Caco-2 (cell line): Measurements from ENCODE around the gene SORCS2. TPM values are rescaled to one million over a fixed set of nuclear protein-coding genes. Genes with fewer than 3 reads are reported as not detected.

Source experiments
- BruUV-seq: library from RNA; stranded (reverse); fragments of 400-500 nt; replicated peaks from 2 replicates; lab custom pipeline; 2021; lab: Mats Ljungman, UMichigan
- CTCF ChIA-PET: fragments of 300-600 bp; sonication (Branson Sonifier 250); formaldehyde crosslinking; loops from one replicate; lab custom pipeline; 2022; ENCODE audit warnings: antibody characterized with exemption; lab: Charles Lee
- POLR2A ChIA-PET: fragments of 300-600 bp; sonication (Branson Sonifier 250); formaldehyde crosslinking; loops from one replicate; lab custom pipeline; 2022; ENCODE audit warnings: antibody characterized with exemption; lab: Charles Lee
- DNase-seq, 2 experiments: peaks; one replicate each; pipeline versions ENCODE4 v3.0.0 to v3.0.0-alpha.2; 2020 to 2022
- H3K27me3 ChIP-seq: replicated peaks from 2 replicates; pipeline ENCODE4 v1.6.0; 2011; ENCODE audit warnings: low read length; ENCODE audit not compliant: control insufficient read depth, insufficient read depth
- H3K36me3 ChIP-seq: 2 replicates; pipeline ENCODE4 v1.5.1; 2011; ENCODE audit warnings: low read length; ENCODE audit not compliant: control insufficient read depth, insufficient read depth
- H3K4me1 ChIP-seq: fragments of 250-450 bp; sonication (Bioruptor Pico); 2 replicates; pipeline ENCODE4 v1.5.1; 2020; ENCODE audit warnings: mild to moderate bottlenecking
- H3K4me3 ChIP-seq: 2 replicates; pipeline ENCODE4 v1.5.1; 2011; ENCODE audit warnings: low read depth, mild to moderate bottlenecking, control low read depth, low read length
- H3K9me3 ChIP-seq: fragments of 250-450 bp; sonication (Bioruptor Pico); 2 replicates; pipeline ENCODE4 v1.5.1; 2020; ENCODE audit warnings: mild to moderate bottlenecking, moderate library complexity
- H3K27ac Mint-ChIP-seq: one replicate; pipeline ENCODE4 v1.8.0; 2022; ENCODE audit warnings: mixed read lengths; ENCODE audit not compliant: unreplicated experiment
- H3K27me3 Mint-ChIP-seq: one replicate; pipeline ENCODE4 v1.8.0; 2022; ENCODE audit warnings: mixed read lengths; ENCODE audit not compliant: insufficient read depth, unreplicated experiment
- H3K36me3 Mint-ChIP-seq: one replicate; pipeline ENCODE4 v1.8.0; 2022; ENCODE audit warnings: mild to moderate bottlenecking, mixed read lengths; ENCODE audit not compliant: insufficient read depth, unreplicated experiment
- H3K4me1 Mint-ChIP-seq: one replicate; pipeline ENCODE4 v1.8.0; 2022; ENCODE audit warnings: low read depth, mixed read lengths; ENCODE audit not compliant: unreplicated experiment
- H3K4me3 Mint-ChIP-seq: one replicate; pipeline ENCODE4 v1.8.0; 2022; ENCODE audit warnings: mild to moderate bottlenecking, moderate library complexity, mixed read lengths; ENCODE audit not compliant: unreplicated experiment
- H3K9me3 Mint-ChIP-seq: one replicate; pipeline ENCODE4 v1.8.0; 2022; ENCODE audit warnings: mixed read lengths; ENCODE audit not compliant: unreplicated experiment
- CTCF ChIP-seq, 2 experiments: fragments of 200-600 bp in 1 of 2; IDR thresholded peaks; 1 replicate in 1 of 2; 2 replicates in 1 of 2; pipeline versions ENCODE4 v1.5.1 to v1.8.0; 2011 to 2022; ENCODE audit warnings: antibody characterized with exemption in 1 of 2, control low read depth in 1 of 2, inconsistent platforms in 1 of 2, low read depth in 1 of 2, low read length in 1 of 2, mild to moderate bottlenecking in 1 of 2, moderate library complexity in 1 of 2; ENCODE audit not compliant: insufficient read depth in 1 of 2, severe bottlenecking in 1 of 2, unreplicated experiment in 1 of 2
- intact Hi-C: fragments of 100-400 bp; cut with micrococcal nuclease; formaldehyde crosslinking; loops from one replicate; pipeline ENCODE4 v1.10.0; 2022; ENCODE audit not compliant: unreplicated experiment
- total RNA-seq: library from RNA; stranded (reverse); gene quantifications from 2 replicates; pipeline ENCODE4 v1.2.3, GENCODE V29; 2022

Gene SORCS2
- total RNA-seq, 1 experiment from 2014 or later = 1.6 TPM

- intact Hi-C loops = no loop called here
- Mint-ChIP-seq H3K9me3 (no peaks in the 10 kb centered on the region), H3K36me3 (no peaks in the 10 kb centered on the region), H3K4me3 (no peak overlapping the region), H3K4me1 (peaks cover 7% of the 10 kb centered on the region), H3K27me3 (peaks cover 4% of the 10 kb centered on the region), H3K27ac (no peak overlapping the region)
- H3K4me1 ChIP-seq = peaks cover 14% of the 10 kb centered on the region
- DNase-seq = no peak
- no peak overlapping the region for H3K4me3 ChIP-seq
- H3K36me3 ChIP-seq = no peaks in the 10 kb centered on the region
- no peaks in the 10 kb centered on the region for H3K27me3 ChIP-seq
- POLR2A ChIA-PET = no interaction called here
- TF ChIP-seq CTCF (IDR thresholded peaks at IDR 0.05; ENCODE audit: insufficient read depth in 1 of 2, low read depth in 1 of 2, low read length in 1 of 2, severe bottlenecking in 1 of 2, unreplicated experiment in 1 of 2) = no peak
- CTCF ChIA-PET = no interaction called here
- BruUV-seq = no TSS peak
- no peaks in the 10 kb centered on the region for H3K9me3 ChIP-seq
Measured at GRCh38 chr4:7511525-7511924, 319.2 kb downstream of the SORCS2 start.

- Histone ChIP-seq H3K36me3 (no peaks in the 10 kb centered on the region), H3K9me3 (no peaks in the 10 kb centered on the region), H3K4me3 (no peak overlapping the region), H3K4me1 (peaks cover 14% of the 10 kb centered on the region), H3K27me3 (no peaks in the 10 kb centered on the region)
- DNase-seq = no peak
- no peak overlapping the region for H3K27ac Mint-ChIP-seq
- peaks cover 4% of the 10 kb centered on the region for H3K27me3 Mint-ChIP-seq
- ChIA-PET CTCF (no interaction called here), POLR2A (no interaction called here)
- H3K9me3 Mint-ChIP-seq = no peaks in the 10 kb centered on the region
- H3K4me3 Mint-ChIP-seq = no peak overlapping the region
- no peak for TF ChIP-seq CTCF (IDR thresholded peaks at IDR 0.05; ENCODE audit: insufficient read depth in 1 of 2, low read depth in 1 of 2, low read length in 1 of 2, severe bottlenecking in 1 of 2, unreplicated experiment in 1 of 2)
- H3K4me1 Mint-ChIP-seq = peaks cover 7% of the 10 kb centered on the region
- intact Hi-C loops = no loop called here
- no peaks in the 10 kb centered on the region for H3K36me3 Mint-ChIP-seq
- BruUV-seq = no TSS peak
Measured at GRCh38 chr4:7512428-7512827, 320.1 kb downstream of the SORCS2 start.

- no peaks in the 10 kb centered on the region for H3K9me3 Mint-ChIP-seq
- Histone ChIP-seq H3K4me1 (peaks cover 14% of the 10 kb centered on the region), H3K36me3 (no peaks in the 10 kb centered on the region), H3K9me3 (no peaks in the 10 kb centered on the region), H3K27me3 (no peaks in the 10 kb centered on the region), H3K4me3 (no peak overlapping the region)
- intact Hi-C loops = no loop called here
- no peak overlapping the region for H3K27ac Mint-ChIP-seq
- no peak for DNase-seq
- H3K36me3 Mint-ChIP-seq = no peaks in the 10 kb centered on the region
- ChIA-PET CTCF (no interaction called here), POLR2A (no interaction called here)
- H3K4me3 Mint-ChIP-seq = no peak overlapping the region
- TF ChIP-seq CTCF (IDR thresholded peaks at IDR 0.05; ENCODE audit: insufficient read depth in 1 of 2, low read depth in 1 of 2, low read length in 1 of 2, severe bottlenecking in 1 of 2, unreplicated experiment in 1 of 2) = no peak
- H3K4me1 Mint-ChIP-seq = peaks cover 7% of the 10 kb centered on the region
- H3K27me3 Mint-ChIP-seq = peaks cover 4% of the 10 kb centered on the region
- no TSS peak for BruUV-seq
Measured at GRCh38 chr4:7512946-7513345, 320.6 kb downstream of the SORCS2 start.
